Sigmoid colon (tissue), 4 donors: ENCODE measurements around the gene ZIC1.

Experiments used
- CTCF ChIP-seq, 4 experiments: fragments of 450-650 bp in 3 of 4; fragments of 200-600 bp in 1 of 4; IDR thresholded peaks; one replicate each; pipeline ENCODE4 v1.5.1; 2016 to 2019; ENCODE audit warnings: antibody characterized with exemption in 4 of 4, mild to moderate bottlenecking in 3 of 4, moderate library complexity in 2 of 4
- EP300 ChIP-seq, 4 donors: sonication (generic); formaldehyde crosslinking; IDR thresholded peaks; one replicate each; pipeline ENCODE4 v1.6.1; 2017; ENCODE audit warnings: antibody characterized with exemption in 4 of 4
- POLR2A ChIP-seq, 2 donors: fragments of 450-650 bp; IDR thresholded peaks; one replicate each; pipeline ENCODE4 v1.6.1; 2016; ENCODE audit warnings: antibody characterized with exemption in 2 of 2, mild to moderate bottlenecking in 2 of 2, moderate library complexity in 2 of 2
- POLR2AphosphoS5 ChIP-seq, 4 donors: sonication (generic); formaldehyde crosslinking; IDR thresholded peaks; one replicate each; pipeline ENCODE4 v1.6.1; 2017; ENCODE audit warnings: antibody characterized with exemption in 4 of 4

- TF ChIP-seq CTCF (IDR thresholded peaks at IDR 0.05) (no peak), POLR2A (IDR thresholded peaks at IDR 0.05) (no peak), POLR2AphosphoS5 (IDR thresholded peaks at IDR 0.05) (no peak), EP300 (IDR thresholded peaks at IDR 0.05) (no peak)
Observed at GRCh38 chr3:147419781-147420224, 10.6 kb downstream of the ZIC1 start.
